Stomach smooth muscle (tissue), 2 donors: ENCODE measurements around the gene TRIM7.
"Not testable (repeated sequence)": the region's sequence is repeated elsewhere in the genome, so short reads cannot be mapped to it uniquely, and the experiment has no call there.

Experiments
- H3K27ac ChIP-seq: one replicate; pipeline ENCODE4 v1.7.0; 2013; ENCODE audit warnings: mild to moderate bottlenecking, low read length, inconsistent platforms
- H3K27me3 ChIP-seq, 2 donors: one replicate each; pipeline ENCODE4 v1.7.0; 2013; ENCODE audit warnings: low read length in 2 of 2; ENCODE audit not compliant: insufficient read depth in 2 of 2, control insufficient read depth in 1 of 2
- H3K36me3 ChIP-seq, 2 donors: one replicate each; pipeline ENCODE4 v1.7.0; 2013; ENCODE audit warnings: low read length in 2 of 2; ENCODE audit not compliant: control insufficient read depth in 2 of 2, insufficient read depth in 2 of 2
- H3K4me1 ChIP-seq: one replicate; pipeline ENCODE4 v1.7.0; 2013; ENCODE audit warnings: low read length; ENCODE audit not compliant: control insufficient read depth, insufficient read depth
- H3K4me3 ChIP-seq, 2 donors: one replicate each; pipeline ENCODE4 v1.7.0; 2013; ENCODE audit warnings: low read length in 2 of 2
- H3K9ac ChIP-seq, 2 donors: one replicate each; pipeline ENCODE4 v1.7.0; 2013; ENCODE audit warnings: low read length in 2 of 2, mild to moderate bottlenecking in 1 of 2
- H3K9me3 ChIP-seq, 2 donors: one replicate each; pipeline ENCODE4 v1.7.0; 2013; ENCODE audit warnings: low read length in 2 of 2; ENCODE audit not compliant: control insufficient read depth in 2 of 2
- donor health status: healthy.
- donor health status: Pancreatic carcinoma.

Gene TRIM7

DNA sequence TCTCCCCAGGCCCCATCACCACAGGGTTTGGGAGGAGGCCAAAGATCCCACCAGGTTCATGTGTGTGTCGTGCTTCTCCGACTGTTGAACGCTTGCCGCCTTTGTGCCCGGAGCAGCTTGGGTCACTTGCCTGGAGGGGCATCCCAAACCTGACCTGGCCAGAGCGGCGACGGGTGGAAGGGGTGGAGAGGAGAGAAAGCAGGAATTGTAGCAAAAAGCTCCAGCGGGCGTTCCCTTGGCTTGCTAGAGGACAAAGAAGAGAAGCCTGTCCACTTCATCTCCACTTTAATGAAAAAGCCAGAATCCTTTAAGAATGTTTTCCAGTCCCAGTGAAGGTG lies 15.2 kb upstream of the TRIM7 start:
- Histone ChIP-seq H3K27ac (no peak overlapping the region), H3K36me3 (no peaks in the 10 kb centered on the region), H3K4me1 (peaks cover 38% of the 10 kb centered on the region), H3K9me3 (no peaks in the 10 kb centered on the region), H3K9ac (no peak overlapping the region), H3K4me3 (no peak overlapping the region), H3K27me3 (no peaks in the 10 kb centered on the region)

DNA sequence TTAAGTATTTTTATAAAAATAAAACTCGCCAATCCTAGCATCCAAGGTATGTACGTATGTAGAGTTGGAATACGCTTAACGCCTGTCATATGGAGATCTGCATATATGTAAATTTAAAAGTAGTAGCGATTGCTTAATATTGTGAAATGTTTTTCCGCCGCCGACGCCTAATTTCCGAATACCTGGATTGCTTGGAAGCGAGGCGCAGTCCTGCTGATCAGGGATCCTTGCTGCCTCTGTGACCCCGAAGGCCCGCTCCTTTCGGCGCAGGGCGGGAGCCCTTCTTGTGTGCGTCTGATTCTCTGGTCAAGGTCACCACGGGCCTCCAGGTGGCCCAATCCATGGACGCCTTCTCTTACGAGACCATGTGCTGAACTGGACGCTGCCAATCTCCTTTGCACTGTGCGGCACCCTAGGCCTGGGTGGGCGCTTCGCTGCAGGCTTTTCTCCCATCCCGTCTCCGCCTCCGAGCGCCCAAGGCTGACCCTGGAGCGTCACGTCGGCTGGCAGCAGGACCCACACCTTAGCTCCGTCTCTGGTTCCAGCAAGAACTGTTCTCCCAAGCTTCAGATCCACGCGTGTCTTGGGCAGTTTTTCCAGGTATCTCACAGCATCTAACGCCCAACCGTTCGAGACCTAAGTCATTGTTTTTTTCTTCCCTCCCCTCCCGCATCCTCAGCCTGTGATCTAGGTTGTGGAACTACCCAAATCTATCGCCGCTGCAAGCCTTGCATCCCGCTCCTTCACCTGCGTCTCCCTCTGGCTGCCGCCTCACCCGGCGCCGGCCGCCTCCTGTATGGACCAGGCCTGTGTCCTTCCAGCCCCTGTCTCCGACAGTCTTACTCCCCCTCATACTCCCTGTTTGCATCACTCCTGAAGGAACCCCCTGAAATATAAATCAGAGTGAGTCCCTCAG lies 14.5 kb upstream of the TRIM7 start:
- H3K27me3 ChIP-seq = no peaks in the 10 kb centered on the region
- peaks cover 32% of the 10 kb centered on the region for H3K4me1 ChIP-seq
- H3K36me3 ChIP-seq = no peaks in the 10 kb centered on the region
- H3K9me3 ChIP-seq = no peaks in the 10 kb centered on the region
- H3K9ac ChIP-seq = no peak overlapping the region
- H3K4me3 ChIP-seq = no peak overlapping the region
- H3K27ac ChIP-seq = no peak overlapping the region

DNA sequence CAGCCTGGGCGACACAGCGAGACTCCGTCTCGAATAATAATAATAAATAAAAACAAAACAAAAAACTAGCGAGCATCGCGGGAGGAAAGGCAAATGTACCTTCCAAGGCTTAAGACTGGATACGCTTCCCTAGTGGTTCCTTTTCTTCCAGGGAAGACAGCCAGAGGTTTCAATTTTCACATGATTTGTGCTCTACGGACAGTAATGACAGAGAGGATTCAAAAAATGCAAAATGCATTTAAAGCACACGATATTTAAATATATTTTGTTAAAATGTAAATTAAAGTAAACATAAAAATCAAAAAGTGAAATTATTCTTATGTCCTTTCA lies 13.8 kb upstream of the TRIM7 start:
- no peaks in the 10 kb centered on the region for H3K9me3 ChIP-seq
- H3K27ac ChIP-seq = no peak overlapping the region
- no peak overlapping the region for H3K9ac ChIP-seq
- peaks cover 24% of the 10 kb centered on the region for H3K4me1 ChIP-seq
- no peaks in the 10 kb centered on the region for H3K27me3 ChIP-seq
- no peaks in the 10 kb centered on the region for H3K36me3 ChIP-seq
- peak overlapping the region in 1 of 2 donors; percentile 78 for H3K4me3 ChIP-seq

DNA sequence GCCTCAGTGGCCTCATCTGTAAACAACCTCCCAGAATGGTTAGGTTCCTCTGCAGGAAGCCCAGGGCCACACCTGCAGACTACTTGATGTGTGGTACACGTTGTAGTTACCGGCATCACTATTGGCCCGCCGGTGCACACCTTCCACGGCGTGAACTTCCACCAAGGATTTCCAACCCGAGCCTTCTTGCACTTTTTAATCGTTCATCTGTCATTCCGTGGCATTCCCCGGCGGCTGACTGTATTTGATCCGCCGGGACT lies 12.7 kb upstream of the TRIM7 start:
- peak overlapping the region; percentile 42 to 57 for H3K9ac ChIP-seq
- H3K4me3 ChIP-seq = peak overlapping the region; percentile 78 to 84
- H3K4me1 ChIP-seq = peaks cover 24% of the 10 kb centered on the region
- no peaks in the 10 kb centered on the region for H3K27me3 ChIP-seq
- no peaks in the 10 kb centered on the region for H3K36me3 ChIP-seq
- H3K27ac ChIP-seq = peak overlapping the region; percentile 60
- no peaks in the 10 kb centered on the region for H3K9me3 ChIP-seq

DNA sequence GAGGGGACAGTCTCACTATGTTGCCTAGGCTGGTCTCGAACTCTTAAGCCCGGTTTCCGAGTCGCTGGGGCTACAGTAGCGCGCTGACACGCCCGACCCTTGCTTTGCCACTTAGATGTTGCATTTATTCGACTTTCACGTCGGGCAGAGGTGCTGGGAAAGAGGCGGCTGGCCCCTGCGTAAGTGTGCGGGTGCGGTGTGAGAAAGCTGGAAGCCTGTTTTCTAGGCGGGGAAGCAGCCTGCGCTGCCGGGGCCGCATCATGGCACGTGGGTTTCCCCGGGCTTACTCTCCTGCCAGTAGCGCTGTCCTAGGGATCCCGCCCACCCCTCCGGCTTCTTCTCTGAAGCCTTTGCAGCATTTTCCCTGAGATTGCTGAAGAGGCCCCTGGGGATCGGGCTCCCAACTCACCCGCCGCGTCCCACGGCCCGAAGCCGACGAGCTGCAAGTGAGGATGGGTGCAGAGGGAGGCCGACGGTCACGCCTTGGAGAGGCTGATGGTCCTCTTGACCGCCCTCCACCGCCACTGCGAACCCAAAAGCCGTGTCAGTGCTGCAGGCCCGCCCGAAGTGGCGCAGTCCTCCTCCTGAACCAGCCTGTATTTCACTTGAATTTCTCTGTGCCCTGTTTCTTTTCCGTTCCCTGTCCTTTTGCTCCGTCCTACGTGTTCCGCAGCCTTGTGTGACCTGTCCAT lies 12.3 kb upstream of the TRIM7 start:
- Histone ChIP-seq H3K4me1 (peaks cover 19% of the 10 kb centered on the region), H3K9ac (peak overlapping the region; percentile 42 to 57), H3K27ac (peak overlapping the region; percentile 60), H3K4me3 (peak overlapping the region; percentile 78 to 84), H3K36me3 (no peaks in the 10 kb centered on the region), H3K9me3 (no peaks in the 10 kb centered on the region), H3K27me3 (no peaks in the 10 kb centered on the region)

DNA sequence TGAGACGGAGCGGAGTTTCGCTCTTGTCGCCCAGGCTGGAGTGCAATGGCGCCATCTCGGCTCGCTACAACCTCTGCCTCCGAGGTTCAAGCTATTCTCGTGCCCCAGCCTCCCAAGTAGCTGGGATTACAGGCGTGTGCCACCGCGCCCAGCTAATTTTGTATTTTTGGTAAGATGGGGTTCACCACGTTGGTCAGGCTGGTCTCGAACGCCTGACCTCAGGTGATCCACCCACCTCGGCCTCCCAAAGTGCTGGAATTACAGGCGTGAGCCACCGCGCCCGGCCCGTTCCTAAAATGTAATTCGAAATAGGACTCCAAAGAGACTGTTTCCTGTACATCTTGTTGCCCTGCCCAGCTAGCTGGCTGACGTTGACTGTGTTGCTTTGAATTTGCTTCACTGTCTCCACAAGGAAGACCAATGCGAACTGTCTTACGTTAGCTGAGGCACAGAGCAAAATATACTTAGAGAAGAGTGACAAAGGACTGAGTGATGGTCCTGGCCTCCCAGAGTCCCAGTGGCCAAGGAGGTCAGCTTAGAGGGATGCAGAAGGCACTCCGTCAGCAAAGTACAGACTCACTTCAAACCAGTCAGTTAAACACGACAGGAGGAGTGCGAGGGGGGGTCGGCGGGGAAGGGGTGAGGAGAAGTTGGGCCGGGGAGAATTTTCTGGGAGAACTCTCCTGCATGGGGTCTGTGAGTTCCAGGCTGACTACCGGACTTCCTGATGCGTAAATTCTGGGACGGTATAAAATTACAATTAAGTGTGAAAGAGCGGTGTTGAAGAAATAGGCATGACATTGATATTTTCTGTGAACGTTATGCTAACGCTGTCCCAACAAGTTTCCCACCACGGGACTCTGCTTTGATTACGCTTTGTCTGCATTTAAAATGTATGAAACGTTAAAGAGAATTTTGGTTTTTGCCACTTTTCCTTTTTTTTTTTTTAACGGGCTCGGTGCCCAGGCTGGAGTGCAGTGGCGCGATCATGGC lies 11.3 kb upstream of the TRIM7 start:
- H3K9me3 ChIP-seq = no peaks in the 10 kb centered on the region
- H3K4me1 ChIP-seq = peaks cover 15% of the 10 kb centered on the region
- H3K4me3 ChIP-seq = peak overlapping the region; percentile 44 to 78
- no peaks in the 10 kb centered on the region for H3K27me3 ChIP-seq
- no peak overlapping the region for H3K27ac ChIP-seq
- H3K36me3 ChIP-seq = no peaks in the 10 kb centered on the region
- H3K9ac ChIP-seq = peak overlapping the region in 1 of 2 donors; percentile 29

DNA sequence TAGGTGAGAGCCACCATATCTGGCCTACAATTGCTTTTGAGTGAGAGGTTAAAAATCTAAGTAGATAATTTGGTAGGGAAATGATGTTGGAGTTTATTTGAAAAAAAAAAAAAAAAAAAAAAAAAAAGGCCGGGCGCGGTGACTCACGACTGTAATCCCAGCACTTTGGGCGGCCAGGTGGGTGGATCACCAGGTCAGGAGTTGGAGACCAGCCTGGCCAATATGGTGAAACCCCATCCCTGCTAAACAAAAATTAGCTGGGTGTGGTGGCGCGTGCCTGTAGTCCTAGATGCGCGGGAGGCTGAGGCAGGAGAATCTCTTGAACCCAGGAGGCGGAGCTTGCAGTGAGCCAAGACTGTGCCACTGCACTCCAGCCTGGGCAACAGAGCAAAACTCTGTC lies 9.3 kb upstream of the TRIM7 start:
- H3K9me3 ChIP-seq, H3K4me3 ChIP-seq, H3K27me3 ChIP-seq, H3K27ac ChIP-seq, H3K36me3 ChIP-seq, H3K9ac ChIP-seq: not testable (repeated sequence)
- H3K4me1 ChIP-seq = peaks cover 15% of the 10 kb centered on the region

DNA sequence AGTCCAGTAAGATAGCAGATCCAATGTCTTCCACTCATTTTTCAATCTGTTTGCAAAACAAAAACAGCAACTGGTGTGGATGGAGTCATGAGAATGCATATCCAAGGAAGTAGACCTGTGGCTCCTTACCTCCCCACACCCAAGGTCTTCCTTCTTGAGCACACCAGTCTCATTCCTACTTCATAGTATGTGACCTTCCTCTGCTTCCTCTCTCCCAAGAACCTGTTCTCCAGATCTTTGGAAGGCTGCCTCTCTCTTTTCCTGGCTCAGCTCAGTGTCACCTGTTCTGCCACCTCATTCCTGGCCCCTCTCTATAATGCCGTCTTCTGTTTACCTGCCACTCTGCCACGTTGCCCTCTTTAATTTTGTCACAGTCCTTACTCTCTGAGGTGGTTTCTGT lies 7.9 kb upstream of the TRIM7 start:
- Histone ChIP-seq H3K27me3 (no peaks in the 10 kb centered on the region), H3K4me3 (no peak overlapping the region), H3K4me1 (peaks cover 15% of the 10 kb centered on the region), H3K27ac (no peak overlapping the region), H3K9ac (no peak overlapping the region), H3K9me3 (no peaks in the 10 kb centered on the region), H3K36me3 (no peaks in the 10 kb centered on the region)

DNA sequence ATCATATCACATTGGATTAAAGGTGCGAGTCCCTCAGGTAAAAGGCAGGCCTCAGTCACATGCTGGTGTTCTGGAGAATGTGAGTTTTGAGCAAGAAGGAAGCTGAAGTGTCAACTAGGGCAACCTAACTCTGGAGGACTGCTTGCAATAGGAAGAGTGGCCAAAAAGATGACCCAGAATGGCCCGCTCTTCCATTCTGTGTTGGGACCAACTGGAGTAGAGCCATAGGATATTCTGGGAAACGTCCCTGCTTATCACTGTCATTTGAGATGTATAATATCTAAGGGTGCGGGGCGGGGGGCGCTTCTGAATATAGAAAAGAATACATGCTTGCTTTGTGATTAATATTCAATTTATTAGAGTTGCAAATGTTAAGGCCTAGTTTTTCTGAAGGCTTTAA lies 7.1 kb upstream of the TRIM7 start:
- H3K27me3 ChIP-seq = no peaks in the 10 kb centered on the region
- H3K36me3 ChIP-seq = no peaks in the 10 kb centered on the region
- H3K4me3 ChIP-seq = no peak overlapping the region
- H3K4me1 ChIP-seq = peaks cover 13% of the 10 kb centered on the region
- H3K27ac ChIP-seq = no peak overlapping the region
- H3K9ac ChIP-seq = no peak overlapping the region
- no peaks in the 10 kb centered on the region for H3K9me3 ChIP-seq

DNA sequence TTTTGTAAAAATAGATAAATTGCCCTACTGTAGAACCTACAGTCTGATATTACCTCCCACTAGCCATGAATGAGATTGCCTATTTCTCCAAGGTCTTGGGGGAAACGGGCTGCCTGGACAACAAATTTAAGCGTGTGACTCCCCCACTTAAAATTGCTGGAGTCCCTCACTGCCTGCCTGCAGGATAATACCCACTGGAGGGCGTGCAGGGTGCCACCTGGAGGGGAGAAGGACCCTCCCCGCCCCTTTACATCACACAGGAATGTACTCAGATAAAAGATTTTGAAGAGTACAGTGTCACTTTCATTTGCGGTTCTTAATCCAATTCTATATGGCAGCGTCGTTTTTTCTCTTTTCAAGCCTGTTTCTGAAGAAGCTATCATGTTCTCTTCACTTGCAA lies 6.2 kb upstream of the TRIM7 start:
- no peak overlapping the region for H3K27ac ChIP-seq
- H3K36me3 ChIP-seq = no peaks in the 10 kb centered on the region
- no peak overlapping the region for H3K9ac ChIP-seq
- H3K27me3 ChIP-seq = no peaks in the 10 kb centered on the region
- H3K4me1 ChIP-seq = peaks cover 14% of the 10 kb centered on the region
- no peak overlapping the region for H3K4me3 ChIP-seq
- H3K9me3 ChIP-seq = no peaks in the 10 kb centered on the region
